ENCODE results near the gene SERINC4.
"Not testable (repeated sequence)": the region's sequence is repeated elsewhere in the genome, so short reads cannot be mapped to it uniquely, and the experiment has no call there.

Gene SERINC4

DNA sequence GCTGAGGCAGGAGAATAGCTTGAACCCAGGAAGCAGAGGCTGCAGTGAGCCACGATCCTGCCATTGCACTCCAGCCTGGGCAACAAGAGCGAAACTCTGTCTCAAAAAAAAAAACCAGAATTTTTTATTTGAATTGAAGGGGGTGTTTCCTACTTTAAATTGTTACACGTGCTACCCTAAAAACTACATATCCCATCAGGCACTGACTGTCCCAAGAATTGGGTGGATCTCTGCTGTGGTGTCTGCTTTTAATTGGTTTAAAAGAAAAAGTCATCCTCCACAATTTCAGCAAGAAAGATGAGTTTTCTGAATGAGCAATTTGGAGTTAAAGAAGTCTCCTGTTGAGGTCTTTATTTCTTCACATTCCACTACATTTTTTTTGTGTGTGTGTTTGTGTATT, 51.6 kb downstream of the SERINC4 start:
- DNase-seq, result no peak

DNA sequence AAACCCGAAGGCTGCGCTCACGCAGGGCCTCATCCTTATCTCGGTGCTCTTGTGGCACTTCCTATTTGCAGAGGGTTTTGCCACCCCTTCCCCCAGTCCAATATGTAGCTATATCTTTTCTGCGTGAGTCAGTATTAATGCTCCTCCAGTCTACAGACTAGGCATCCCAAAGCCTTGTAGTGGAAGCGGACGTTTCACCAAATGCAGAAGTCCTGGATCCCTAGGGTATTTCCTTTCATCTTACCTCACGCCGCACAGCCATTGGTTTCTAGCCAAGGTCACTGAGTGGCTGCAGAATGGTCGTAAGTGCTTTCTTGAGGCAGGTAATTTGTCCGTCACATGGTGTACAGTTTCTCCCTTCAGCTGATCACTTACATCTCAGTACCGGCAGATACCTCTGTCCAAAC, 53.1 kb downstream of the SERINC4 start:
- DNase-seq, result not testable (repeated sequence)

DNA sequence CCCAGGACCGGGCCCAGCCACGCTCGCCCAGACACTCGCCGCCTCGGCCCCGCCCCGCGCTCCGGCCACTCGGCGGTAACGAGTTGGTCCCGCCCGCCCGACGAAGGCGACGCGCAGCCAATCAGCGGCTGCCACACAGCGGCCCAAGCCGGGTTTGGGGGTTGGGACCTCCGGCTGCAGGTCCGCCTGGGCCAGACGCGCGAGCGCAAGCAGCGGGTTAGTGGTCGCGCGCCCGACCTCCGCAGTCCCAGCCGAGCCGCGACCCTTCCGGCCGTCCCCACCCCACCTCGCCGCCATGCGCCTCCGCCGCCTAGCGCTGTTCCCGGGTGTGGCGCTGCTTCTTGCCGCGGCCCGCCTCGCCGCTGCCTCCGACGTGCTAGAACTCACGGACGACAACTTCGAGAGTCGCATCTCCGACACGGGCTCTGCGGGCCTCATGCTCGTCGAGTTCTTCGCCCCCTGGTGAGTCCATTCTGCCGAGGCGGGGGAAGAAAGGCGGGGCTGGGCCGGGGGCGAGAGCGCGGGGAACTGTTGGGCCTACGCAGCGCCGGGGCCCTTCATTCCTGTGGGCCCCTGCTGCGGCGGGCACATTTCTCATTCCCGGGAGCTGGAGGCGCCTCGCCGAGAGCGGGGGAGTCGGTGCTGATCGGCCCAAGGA, 53.6 kb downstream of the SERINC4 start, which contains the start of gene PDIA3:
Gene PDIA3, plus strand, starts transcription at position 194 of the 658 bp plus-strand sequence. Its CDS starts 102 bp downstream, at position 296.
- peak; percentile 88 to 92 for DNase-seq

Measured in stimulated activated CD4-positive, alpha-beta T cell treated with anti-CD3 and anti-CD28 coated beads, Interleukin-2, amount 100 ng/mL, for 24 hours (primary cell).